ENCODE data around the gene ZC3H18.

DNA sequence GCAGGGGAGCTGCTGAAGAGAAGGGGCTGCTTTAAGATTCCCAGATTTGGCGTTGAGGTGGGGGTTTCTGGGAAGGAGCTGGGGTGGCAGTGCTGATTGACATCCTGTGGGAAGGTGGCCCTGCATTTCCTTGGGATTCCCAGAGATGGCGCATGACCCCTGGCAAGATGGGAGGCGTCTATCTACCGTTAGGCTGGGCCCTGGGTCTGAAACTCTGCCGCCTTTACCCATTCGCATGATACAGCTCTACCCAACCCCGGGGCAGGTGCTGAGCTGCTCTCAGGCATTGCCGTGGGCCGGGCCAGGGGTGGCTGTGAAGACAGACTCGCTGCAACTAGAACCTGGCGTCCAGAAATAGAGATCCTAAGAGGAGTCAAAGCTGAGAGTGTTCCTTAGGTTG lies 102.6 kb downstream of the ZC3H18 start:
- TF ChIP-seq CTCF (IDR thresholded peaks at IDR 0.05) (no peak), POLR2AphosphoS5 (IDR thresholded peaks at IDR 0.05) (no peak), POLR2A (IDR thresholded peaks at IDR 0.05) (no peak), EP300 (IDR thresholded peaks at IDR 0.05) (no peak)

Measured in stomach (tissue), 4 donors.